K562 treated with DMSO at 1 percent for 4 hours (cell line): ENCODE data around the gene TDRD3. TPM values are rescaled to one million over a fixed set of nuclear protein-coding genes. Genes with fewer than 3 reads are reported as not detected.

ENCODE experiments used
- total RNA-seq: library from RNA; unstranded; fragments of 300-600 nt; gene quantifications from 2 replicates; pipeline ENCODE4 v1.2.3, GENCODE V29; 2022; ENCODE audit not compliant: insufficient read depth

TDRD3 gene
- total RNA-seq: 7.0 and 10.2 TPM in 2 replicates

GRCh38 chr13:60396783-60397703 is at the start of gene TDRD3:
TSS of gene TDRD3 (plus strand) at chr13:60397220. CDS start at chr13:60397365, 145 bp downstream.

Other genes starting within 250 kb of the TDRD3 start
- gene DIAPH3, start 233.3 kb upstream of the TDRD3 start, total RNA-seq: 14.9 and 16.4 TPM in 2 replicates